ENCODE measurements around the gene KRT85. TPM values are rescaled to one million over a fixed set of nuclear protein-coding genes. Genes with fewer than 3 reads are reported as not detected.
"Not testable (repeated sequence)": the region's sequence is repeated elsewhere in the genome, so short reads cannot be mapped to it uniquely, and the experiment has no call there.

Gene KRT85
- not detected in 2 replicates for total RNA-seq
- polyA plus RNA-seq (2012): not detected

DNA sequence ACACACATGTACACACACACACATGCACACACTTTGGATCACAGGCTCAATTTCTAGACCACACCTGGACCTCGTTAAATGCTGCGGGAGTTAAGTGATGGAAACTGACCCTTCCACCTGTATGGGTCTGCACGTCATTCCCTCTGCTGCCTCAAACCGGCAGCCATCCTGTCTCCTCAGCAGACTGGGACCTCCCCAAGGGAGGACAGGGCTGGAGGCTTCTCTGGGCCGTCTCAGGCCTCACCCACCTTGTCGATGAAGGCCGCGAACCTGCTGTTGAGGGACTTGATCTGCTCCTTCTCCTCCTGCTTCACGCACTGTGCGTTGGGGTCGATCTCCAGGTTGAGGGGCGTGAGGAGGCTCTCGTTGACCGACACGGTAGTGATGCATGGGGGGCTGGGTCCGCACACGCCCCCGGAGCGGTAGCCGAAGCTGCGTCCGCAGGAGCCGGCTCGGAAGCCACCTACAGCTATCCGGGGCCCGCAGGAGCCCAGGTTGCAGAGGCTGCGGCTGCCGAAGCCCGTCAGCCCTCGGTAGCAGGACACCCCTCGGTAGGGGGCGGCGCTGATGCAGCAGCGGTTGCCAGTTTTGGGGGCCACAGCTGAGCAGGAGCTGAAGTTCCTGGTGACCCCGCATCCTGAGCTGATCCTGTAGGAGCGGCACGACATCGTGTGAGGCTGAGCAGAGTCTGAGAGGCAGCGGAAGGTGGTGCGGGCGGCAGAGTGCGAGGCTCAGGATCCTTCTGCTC lies at the start of gene KRT85:
Gene KRT85 (minus strand): TSS at position 744 of the 748 bp plus-strand sequence. CDS start 76 bp downstream, at position 668.
- DNase-seq (ENCODE audit: low read depth): no peak

DNA sequence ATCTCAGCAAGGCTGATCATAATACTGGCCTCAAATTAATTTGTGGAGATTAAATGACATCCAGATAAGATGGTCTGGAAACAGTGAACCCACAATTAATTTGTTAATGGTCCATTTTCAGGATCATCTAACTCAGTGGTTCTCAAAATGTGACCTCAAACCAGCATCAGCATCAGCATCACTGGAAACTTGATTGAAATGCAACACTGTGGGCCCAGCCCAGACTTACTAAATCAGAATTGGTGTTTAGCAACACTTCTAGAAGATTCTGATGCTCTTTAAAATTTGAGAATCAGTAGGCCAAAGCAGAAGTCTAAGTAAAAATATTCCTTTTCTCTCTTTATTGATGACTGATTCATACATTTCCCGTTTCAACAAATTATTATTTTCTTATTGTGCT lies 49.5 kb upstream of the KRT85 start:
- no peak for DNase-seq (ENCODE audit: low read depth)

DNA sequence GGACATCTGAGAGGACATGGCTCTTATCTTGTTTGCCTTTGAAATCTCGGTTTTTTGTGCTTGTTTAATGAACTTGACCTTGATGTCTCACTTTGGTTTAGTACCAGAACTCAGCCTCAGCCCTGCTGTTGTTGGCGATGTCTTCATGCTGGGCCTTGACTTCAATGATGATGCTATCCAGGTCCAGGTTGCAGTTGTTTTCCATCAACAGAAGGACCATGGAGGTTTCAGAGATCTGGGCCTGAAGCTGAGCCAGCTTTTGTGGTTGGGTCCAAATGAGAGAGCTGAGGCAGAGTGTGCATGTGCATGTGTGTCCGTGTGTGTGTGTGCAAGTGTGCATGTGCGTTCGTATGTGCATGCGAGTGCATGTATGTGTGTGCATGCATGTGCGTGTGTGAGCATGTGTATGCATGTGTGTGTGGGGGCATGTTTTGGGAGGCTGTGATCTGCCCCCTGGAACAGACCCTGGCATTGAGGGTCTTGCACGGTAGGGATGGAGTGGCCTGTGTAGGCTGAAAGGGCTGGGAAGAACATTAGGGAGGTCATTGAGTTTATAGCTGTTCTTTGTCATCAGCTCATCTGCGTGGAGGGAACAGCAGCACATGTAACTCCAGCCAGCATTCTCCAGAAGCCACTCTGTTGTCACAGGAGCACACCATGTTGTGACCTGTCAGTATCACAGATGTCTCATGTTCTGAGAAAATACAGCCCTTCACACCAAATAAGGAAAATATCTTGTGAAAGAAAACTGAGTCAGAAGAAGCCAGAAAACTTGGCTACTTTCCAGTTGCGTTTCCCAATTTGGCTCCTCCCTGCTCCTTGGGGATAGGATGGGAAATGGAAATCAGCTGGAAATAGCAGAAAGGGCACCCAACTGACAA lies 48.8 kb upstream of the KRT85 start:
- DNase-seq (ENCODE audit: low read depth): peak; percentile 62

DNA sequence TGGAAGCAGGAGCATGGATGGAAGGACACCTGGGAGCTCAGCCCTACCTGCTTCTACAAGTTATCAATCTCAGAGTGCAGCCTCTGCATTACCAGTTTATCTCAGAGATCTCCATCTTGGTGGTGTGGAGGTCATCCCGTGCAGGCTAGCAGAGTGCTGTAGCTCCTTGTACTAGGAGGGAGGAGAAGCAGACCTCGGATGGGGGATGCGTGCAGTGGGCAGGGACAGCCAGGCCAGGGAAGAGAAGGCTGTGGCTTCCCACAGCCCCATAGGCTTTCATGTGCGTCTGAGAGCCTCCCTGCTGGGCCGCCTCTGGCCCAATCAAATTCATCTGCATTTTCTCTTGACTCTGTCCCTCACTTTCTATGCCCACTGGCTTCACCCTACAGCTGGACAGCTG lies 47.7 kb upstream of the KRT85 start:
- DNase-seq (ENCODE audit: low read depth): no peak

DNA sequence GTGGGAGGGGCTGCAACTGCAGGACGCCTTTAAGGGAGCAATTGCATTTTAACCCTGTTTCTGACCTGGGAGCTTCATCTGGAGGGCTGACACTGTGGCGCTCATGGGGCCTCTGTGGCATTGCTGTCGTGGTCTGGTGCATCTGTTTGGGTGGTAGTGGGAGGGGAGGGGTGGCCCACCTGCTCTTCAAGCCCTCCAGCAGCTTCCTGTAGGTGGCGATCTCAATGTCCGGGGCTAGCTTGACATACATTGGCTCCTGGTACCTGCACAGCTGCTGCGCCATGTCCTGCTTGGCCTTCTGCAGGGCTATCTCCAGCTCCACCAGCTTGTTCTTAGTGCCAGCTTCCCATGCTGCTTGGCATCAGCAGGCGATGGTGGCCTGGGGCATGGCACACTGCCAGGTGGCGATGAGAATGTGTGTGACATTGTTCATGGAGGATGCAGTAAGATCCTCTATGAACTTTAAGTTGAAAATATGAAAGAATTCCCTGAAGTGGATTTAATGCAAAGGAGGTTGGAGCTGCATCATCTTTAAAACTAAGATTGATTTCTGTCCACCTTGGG lies 46.6 kb upstream of the KRT85 start:
- DNase-seq (ENCODE audit: low read depth): no peak

DNA sequence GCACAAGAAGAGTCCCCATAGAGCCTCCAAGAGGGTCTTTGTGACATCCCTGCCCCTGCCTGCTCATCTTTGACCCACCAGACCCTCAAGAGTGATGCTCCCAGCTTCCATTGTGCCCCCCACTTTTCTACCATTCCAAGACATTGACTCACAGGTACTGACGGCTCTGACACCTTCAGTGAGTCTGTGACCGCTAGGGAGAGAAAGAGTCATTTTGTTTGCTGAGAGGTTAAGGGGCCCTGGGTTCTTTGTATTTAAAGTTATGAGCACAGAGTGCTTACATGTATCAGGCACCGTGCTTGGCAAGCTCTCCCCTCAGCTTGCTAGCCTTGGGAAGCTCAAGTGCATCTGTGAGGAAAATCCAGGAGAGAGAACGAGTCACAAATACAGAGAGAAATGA lies 45.9 kb upstream of the KRT85 start:
- no peak for DNase-seq (ENCODE audit: low read depth)

DNA sequence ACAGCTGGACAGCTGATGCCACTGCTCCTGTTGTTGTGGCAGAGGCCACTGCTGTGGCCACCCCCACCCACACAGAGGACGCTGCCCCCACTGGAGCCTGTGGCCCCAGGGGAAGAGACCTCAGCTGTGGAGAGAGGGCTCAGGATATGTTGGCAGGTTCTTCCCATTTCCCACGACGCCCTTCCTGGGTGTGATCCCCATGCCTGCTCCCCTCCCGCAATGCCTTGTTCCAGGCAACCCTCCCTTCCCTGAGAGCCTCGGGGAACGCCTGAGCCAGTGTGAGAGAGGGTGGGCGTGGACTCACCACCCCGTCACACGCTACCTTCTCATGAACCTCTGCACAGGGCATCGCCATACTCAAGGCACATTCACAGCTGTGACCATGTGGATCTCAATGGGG lies 44.5 kb upstream of the KRT85 start:
- no peak for DNase-seq (ENCODE audit: low read depth)

DNA sequence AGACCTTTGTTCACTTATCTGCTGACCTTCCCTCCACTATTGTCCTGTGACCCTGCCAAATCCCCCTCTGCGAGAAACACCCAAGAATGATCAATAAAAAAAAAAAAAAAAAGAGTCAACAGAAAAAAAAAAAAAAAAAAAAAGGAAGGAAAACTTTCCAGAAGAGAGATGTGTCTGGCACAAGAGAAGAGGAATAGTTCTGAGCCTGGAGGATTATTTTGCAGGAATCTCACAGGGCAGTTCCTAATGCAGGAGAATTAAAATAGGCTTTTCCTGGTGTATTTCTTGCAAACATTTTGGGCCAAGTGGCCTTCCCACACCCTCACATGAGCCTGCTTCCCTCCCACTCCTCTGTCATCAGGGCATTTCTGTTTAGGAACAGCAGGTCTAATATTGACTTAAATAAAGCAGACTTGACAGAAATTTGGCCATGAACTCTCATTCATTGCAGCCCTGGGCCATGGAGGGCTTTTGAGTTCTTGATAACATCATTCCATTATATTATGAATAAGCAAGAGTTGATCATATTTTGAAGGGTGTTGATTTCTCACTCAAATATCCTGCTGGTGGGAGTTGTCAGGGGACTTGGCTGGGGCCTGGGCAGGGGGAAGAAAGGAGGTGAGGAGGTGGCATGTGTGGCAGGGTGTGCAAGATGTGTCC lies 43.4 kb upstream of the KRT85 start:
- not testable (repeated sequence) for DNase-seq (ENCODE audit: low read depth)

DNA sequence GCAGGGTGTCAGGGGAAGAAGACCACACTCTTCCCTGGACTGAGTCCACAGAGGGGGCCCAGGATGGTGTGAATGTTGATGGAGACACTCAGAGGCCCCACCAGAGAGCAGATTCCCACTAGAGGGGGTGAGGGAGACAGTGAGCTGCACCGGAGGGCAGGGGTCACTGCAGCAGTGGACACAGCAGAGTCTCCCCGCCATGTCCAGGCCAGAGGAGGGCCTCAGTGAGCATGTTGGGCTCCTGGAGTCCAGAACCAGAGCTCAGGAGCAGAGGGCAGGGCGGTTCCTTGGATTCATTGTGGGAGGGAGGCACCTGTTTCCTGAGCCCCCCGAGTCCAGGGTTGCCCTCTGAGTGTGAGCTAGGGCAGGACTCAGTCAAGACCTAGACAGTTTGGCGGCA lies 40.6 kb upstream of the KRT85 start:
- DNase-seq (ENCODE audit: low read depth): no peak

DNA sequence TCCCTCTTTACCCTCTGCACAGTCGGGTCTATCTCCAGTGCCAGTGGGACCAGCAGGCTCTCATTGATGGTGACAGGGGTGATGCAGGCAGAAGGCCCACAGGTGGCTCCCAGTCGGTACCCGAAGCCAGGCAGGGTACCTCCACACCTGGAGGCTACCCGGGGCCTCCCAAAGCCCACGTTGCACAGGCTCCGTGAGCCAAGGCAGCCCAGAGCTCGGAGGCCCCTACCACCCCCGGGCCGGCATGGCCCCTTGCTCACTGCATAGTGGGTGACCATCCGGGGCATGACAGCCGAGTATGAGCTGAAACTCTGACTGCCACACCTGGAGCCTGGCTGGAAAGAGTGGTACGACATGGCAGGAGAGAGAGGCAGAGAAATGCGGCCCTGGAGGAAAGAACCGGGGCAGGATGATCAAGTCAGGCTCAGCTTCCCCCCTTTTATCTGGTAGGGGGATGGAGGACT lies 38.7 kb upstream of the KRT85 start, which contains the start of gene KRT82:
Gene KRT82 (minus strand): TSS at position 414 of the 464 bp plus-strand sequence. CDS start 58 bp downstream, at position 356.
- no peak for DNase-seq (ENCODE audit: low read depth)

DNA sequence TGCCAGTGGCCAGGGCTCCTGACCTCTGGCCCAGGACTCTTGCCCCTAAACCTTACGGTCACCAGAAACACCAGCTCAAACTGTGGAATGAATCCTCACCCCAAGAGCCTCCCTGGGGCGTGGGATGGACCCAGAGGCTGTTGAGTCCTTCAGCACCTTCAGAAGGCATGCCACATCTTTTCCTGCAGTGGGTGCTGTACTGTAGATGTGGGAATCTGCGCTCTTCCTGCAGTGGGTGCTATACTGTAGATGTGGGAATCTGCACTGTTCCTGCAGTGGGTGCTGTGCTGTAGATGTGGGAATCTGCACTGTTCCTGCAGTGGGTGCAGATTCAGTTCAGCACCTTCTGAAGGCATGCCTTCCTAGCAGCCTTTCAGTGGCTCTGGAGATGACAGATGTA lies 37.7 kb upstream of the KRT85 start:
- DNase-seq (ENCODE audit: low read depth): no peak

DNA sequence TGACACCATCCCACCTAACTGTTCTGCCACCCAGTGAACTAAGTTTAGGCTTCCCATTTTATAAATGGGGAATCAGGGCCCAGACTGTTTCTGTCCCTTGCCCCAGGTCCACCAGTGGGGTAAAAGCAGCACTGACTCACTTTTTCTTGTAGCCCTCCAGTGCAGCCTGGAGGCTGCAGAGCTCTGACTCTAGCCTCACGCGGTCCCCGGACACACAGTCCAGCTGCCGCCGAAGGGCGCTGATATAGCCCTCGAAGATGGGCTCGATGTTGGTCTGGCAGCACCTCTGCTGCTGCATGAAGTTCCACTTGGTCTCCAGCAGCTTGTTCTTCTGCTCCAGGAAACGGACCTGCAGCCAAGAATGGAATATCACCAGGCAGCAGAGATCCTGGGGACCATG lies 36.3 kb upstream of the KRT85 start:
- DNase-seq (ENCODE audit: low read depth): no peak

DNA sequence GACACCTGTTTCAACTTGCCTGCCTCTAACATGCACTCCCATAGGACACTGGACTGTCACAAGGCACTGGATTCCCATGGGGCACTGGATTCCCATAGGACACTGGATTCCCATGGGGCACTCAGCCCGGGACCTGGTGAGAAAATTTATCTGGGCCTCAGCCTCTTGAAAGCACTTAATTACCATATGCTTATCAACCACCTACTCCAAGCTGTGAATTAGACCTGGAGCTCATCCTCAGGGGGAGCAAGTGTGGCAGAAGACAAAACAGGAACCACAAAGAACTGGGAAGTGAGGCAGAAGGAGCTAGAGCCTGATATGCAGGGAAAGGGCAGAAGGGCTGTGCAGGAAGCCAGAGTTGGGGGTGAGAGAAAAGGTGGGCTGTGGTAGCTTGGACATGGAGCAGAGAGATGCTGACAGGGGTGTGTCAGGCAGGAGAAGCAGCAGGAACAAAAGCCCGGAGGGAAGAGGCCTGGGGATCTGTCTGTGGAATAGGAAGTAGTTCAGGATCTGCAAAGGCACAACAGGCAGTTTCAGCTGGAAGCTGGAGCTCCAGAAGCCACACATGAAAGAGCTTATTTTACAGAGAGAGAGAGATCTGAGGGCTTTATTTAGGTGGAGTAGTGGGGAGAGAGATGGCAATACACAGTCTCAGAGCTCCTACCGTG lies 35.7 kb upstream of the KRT85 start:
- DNase-seq (ENCODE audit: low read depth): no peak

DNA sequence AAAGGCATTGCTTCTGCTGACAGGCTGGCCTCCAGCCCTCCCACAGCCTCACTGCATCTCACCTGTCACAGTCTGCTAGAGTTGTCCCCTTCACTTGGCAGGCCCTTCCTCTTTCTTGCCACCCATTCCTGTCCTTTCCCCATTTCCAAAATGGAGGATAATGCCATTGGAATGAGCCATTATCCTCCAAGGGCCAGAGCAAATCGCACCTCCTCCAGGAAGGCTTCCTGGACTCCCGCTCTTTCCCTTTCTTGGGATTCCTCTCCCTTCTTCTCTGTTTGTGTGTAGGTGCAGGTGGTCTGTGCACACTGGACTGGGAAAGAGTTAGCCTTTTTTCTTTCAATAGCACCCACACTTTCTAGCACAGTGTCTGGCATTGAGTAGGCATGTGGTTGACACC lies 35.1 kb upstream of the KRT85 start:
- no peak for DNase-seq (ENCODE audit: low read depth)

DNA sequence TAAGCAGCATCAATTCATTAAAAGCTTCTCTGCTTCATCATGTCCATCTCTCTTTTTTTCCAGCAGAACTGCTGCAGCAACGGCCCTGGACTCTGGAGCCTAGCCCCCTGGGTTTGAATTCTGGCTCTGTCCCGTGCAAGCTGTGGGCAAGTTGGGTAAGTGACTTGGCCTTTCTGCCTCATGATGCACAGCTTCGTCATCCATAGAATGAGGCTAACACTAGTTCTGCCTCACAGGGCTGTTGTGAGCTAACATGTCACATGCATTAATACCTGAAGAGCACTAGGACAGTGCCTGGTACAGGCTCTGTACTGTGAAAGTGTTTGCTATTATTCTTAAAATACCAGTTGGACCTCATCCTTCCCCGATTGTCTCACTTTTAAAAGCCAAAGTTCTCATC lies 34.6 kb upstream of the KRT85 start:
- DNase-seq (ENCODE audit: low read depth): no peak

DNA sequence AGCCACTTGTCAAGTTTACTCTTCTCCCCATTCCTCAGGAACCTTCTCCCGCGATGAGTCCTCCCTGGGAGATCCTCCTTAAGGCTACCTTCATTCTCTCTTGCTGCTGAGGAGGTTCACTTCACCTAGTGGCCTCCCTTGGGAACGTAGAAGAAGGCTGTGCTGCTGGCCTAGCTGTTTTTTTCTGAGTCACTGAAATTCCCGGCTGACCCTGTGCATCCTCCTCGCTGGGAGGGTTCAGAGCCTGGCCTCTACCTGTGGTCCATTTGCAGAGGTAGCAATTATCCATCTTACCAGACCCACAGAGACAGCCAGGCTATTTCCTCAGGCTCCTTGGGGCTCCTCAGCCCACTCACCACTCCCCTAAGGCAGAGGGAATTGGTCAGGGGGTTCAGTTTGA lies 34.2 kb upstream of the KRT85 start:
- no peak for DNase-seq (ENCODE audit: low read depth)

DNA sequence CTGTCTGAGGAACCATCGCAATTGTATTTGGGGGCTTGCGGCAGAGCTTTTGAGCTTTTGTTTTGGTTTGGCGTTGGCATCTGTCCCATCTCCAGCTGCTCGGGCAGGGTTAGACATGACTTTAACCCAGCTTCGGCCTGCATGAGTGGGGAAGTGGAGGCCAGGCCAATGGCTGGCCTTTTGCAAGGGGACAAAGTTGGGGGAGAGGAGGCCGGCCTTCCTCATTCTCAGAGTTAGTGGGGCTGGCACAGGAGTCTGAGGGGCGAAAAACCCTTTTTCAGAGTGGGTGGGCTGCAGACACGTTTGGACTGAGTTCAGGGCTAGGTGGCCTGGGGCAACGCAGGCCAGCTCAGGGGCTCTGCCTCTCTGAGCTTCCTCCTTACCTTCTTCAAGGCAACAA lies 33.6 kb upstream of the KRT85 start:
- DNase-seq (ENCODE audit: low read depth): no peak

DNA sequence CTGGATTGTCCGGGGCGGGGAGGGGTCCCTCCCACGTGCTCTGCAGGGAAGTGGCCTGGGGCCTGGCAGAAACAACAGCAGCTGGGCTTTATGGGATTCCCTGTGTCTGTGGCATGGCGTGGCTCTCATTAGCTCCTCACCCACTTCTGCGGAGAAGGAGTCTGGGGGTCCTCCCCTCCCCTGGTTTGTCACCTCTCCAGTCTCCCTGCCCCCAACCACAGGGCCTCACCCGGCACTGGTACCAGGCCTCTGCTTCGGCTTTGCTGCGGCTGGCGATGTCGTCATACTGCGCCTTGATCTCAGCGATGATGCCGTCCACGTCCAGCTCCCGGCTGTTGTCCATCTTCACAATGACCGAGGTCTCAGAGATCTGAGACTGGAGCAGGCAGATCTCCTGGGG lies 32.5 kb upstream of the KRT85 start:
- DNase-seq (ENCODE audit: low read depth): no peak

DNA sequence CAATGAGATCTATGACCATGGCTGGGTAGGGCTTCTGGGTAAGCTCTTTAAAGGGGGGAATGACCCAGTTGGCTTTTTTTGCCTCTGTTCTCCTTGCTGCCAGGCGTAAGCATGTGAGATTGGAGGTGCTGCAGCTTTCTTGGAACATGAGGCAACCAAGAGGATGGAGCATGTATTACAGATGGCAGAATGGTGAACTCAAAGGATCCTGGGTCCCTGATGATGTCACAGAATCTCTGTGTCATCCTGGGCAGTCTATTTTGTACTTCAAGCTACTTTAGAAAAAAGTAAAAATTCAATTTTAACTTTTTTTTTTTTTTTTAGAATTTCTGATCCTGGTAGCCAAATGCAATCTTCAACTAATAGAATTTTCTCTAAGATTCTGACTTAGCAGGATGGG lies 30.9 kb upstream of the KRT85 start:
- no peak for DNase-seq (ENCODE audit: low read depth)

DNA sequence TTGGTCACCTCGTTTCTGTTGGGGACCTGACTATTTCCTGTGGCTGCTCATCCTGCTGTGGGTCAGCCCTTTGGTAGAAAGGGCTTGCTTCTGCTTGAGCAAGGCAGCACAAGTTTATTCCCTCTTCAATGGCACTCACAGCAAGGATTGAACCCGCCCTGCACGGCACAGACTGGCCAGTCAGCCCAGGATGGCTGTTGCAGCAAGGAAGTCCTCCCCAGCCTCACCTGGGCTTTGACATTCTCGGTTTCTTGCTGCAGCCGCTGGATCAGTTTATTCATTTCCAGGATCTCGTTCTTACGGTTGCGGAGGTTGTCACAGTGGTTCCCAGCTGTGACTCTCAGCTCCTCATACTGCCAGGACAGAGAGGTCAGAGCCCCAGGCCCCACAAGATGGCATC lies 29.4 kb upstream of the KRT85 start:
- DNase-seq (ENCODE audit: low read depth): no peak

All from myocyte (in vitro differentiated cells).